ENCODE results near the gene CRELD1. TPM values are rescaled to one million over a fixed set of nuclear protein-coding genes. Genes with fewer than 3 reads are reported as not detected.

Gene CRELD1
- total RNA-seq, 4 donors from 2014 or later: 7.1 to 36.8 (median 18.9) TPM

DNA sequence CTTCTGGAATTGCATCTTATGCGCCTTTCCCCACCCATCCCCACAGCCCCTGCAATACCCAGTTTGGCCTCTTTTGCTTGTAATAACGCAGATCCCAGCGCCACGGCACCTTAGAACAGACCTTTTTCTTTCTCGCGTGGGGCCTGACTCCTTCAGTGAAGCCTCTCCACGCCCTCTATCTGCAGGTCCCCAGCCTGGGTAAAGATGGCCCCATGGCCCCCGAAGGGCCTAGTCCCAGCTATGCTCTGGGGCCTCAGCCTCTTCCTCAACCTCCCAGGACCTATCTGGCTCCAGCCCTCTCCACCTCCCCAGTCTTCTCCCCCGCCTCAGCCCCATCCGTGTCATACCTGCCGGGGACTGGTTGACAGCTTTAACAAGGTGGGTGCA lies 594 bp downstream of the CRELD1 start:
- DNase-seq: no peak
- intact Hi-C loops (cut with DNase I; ENCODE audit: low total_unique reads) (no loop called here), in situ Hi-C loops (cut with MboI; ENCODE audit: low pct_ligation_motif_present in 1 of 4, low pct_unique_long_range_greater_than_20kb in 1 of 4, low sequenced_read_pairs in 3 of 4) (no loop called here)
- Histone ChIP-seq H3K4me1 (peaks cover 11 to 35% (median 27%) of the 10 kb centered on the region in 4 donors), H3K9me3 (no peaks in the 10 kb centered on the region), H3K27me3 (no peaks in the 10 kb centered on the region), H3K27ac (peak overlapping the region; percentile 90 to 100 (median 96)), H3K4me3 (peak overlapping the region; percentile 64 to 94 (median 82)), H3K36me3 (no peaks in the 10 kb centered on the region)
- no peak for TF ChIP-seq POLR2AphosphoS5 (IDR thresholded peaks at IDR 0.05)
- TF ChIP-seq, protein P1, sequence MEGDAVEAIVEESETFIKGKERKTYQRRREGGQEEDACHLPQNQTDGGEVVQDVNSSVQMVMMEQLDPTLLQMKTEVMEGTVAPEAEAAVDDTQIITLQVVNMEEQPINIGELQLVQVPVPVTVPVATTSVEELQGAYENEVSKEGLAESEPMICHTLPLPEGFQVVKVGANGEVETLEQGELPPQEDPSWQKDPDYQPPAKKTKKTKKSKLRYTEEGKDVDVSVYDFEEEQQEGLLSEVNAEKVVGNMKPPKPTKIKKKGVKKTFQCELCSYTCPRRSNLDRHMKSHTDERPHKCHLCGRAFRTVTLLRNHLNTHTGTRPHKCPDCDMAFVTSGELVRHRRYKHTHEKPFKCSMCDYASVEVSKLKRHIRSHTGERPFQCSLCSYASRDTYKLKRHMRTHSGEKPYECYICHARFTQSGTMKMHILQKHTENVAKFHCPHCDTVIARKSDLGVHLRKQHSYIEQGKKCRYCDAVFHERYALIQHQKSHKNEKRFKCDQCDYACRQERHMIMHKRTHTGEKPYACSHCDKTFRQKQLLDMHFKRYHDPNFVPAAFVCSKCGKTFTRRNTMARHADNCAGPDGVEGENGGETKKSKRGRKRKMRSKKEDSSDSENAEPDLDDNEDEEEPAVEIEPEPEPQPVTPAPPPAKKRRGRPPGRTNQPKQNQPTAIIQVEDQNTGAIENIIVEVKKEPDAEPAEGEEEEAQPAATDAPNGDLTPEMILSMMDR (IDR thresholded peaks at IDR 0.05): peak in 2 of 5 experiments; percentile 28 to 37
- whole genome bisulfite sequencing, 2 donors (ENCODE audit: low coverage in 1 of 2): 0 to 4% methylated on average over 3 to 11 of the region's 11 CpGs

DNA sequence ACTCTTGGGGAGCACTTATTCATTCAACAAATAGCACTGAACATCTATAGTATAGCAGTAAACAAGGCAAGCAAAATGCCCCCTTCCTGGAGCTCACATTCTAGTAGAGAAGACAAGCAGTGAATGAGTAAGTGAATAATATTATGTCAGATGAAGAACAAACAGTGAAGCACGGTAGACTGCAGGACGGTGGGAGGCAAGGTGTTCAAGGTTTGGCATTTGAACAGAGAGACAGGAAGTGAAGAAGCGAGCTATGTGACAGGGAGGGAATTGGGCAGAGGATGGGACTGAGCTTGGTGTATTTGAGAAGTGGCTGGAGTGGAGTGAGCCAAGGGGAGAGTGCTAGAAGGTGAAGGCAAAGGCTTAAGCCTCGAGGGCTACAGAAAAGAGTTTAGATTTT lies 1.4 kb downstream of the CRELD1 start:
- intact Hi-C loops (cut with DNase I; ENCODE audit: low total_unique reads): no loop called here
- peak overlapping the region in 1 of 4 donors; percentile 94 for H3K4me3 ChIP-seq
- WGBS, 2 donors (ENCODE audit: low coverage in 1 of 2): 48 to 56% methylated on average over 3 to 4 of the region's 4 CpGs
- no peaks in the 10 kb centered on the region for H3K36me3 ChIP-seq
- H3K27ac ChIP-seq: no peak overlapping the region
- DNase-seq: no peak
- TF ChIP-seq POLR2A (IDR thresholded peaks at IDR 0.05) (no peak), EP300 (IDR thresholded peaks at IDR 0.05; ENCODE audit: low read depth) (no peak), POLR2AphosphoS5 (IDR thresholded peaks at IDR 0.05) (no peak)
- TF ChIP-seq, protein P1 (IDR thresholded peaks at IDR 0.05): no peak
- no peaks in the 10 kb centered on the region for H3K9me3 ChIP-seq
- H3K4me1 ChIP-seq: peaks cover 11 to 35% (median 27%) of the 10 kb centered on the region in 4 donors
- H3K27me3 ChIP-seq: no peaks in the 10 kb centered on the region
- in situ Hi-C loops (cut with MboI; ENCODE audit: low pct_ligation_motif_present in 1 of 4, low pct_unique_long_range_greater_than_20kb in 1 of 4, low sequenced_read_pairs in 3 of 4): no loop called here

DNA sequence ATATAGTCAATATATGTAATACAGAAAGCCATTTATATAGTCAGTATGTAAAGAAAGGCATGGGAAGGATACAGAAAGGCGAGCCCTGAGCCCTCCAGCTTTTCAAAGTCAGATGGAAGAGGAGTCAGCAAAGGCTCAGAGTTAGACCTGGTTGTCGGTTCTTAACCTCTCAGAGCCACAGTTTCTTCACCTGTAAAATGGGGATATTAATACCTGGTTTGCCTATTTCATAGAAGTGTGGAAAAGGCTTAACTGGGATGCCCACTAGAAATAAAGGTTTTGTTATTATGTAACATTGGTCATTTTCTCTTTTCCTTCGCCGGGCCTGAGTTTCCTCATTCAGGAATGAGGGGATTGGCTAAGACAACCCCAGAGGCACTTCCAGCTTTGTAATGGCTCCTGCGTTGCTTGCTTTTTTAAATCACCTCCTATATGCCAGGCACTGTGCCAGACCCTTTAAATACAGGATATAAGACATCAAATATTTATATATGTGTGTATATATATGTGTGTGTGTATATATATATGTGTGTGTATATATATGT lies 2.4 kb downstream of the CRELD1 start:
- no peaks in the 10 kb centered on the region for H3K36me3 ChIP-seq
- WGBS, 2 donors (ENCODE audit: low coverage in 1 of 2): 86 to 89% methylated on average over 1 to 5 of the region's 5 CpGs
- no peaks in the 10 kb centered on the region for H3K27me3 ChIP-seq
- no peak for DNase-seq
- in situ Hi-C loops (cut with MboI; ENCODE audit: low pct_ligation_motif_present in 1 of 4, low pct_unique_long_range_greater_than_20kb in 1 of 4, low sequenced_read_pairs in 3 of 4): no loop called here
- no peak overlapping the region for H3K4me3 ChIP-seq
- peaks cover 11 to 35% (median 27%) of the 10 kb centered on the region in 4 donors for H3K4me1 ChIP-seq
- H3K27ac ChIP-seq: no peak overlapping the region
- intact Hi-C loops (cut with DNase I; ENCODE audit: low total_unique reads): no loop called here
- no peaks in the 10 kb centered on the region for H3K9me3 ChIP-seq
- TF ChIP-seq POLR2A (IDR thresholded peaks at IDR 0.05) (no peak), EP300 (IDR thresholded peaks at IDR 0.05; ENCODE audit: low read depth) (no peak), POLR2AphosphoS5 (IDR thresholded peaks at IDR 0.05) (no peak)
- TF ChIP-seq, protein P1 (IDR thresholded peaks at IDR 0.05): no peak

DNA sequence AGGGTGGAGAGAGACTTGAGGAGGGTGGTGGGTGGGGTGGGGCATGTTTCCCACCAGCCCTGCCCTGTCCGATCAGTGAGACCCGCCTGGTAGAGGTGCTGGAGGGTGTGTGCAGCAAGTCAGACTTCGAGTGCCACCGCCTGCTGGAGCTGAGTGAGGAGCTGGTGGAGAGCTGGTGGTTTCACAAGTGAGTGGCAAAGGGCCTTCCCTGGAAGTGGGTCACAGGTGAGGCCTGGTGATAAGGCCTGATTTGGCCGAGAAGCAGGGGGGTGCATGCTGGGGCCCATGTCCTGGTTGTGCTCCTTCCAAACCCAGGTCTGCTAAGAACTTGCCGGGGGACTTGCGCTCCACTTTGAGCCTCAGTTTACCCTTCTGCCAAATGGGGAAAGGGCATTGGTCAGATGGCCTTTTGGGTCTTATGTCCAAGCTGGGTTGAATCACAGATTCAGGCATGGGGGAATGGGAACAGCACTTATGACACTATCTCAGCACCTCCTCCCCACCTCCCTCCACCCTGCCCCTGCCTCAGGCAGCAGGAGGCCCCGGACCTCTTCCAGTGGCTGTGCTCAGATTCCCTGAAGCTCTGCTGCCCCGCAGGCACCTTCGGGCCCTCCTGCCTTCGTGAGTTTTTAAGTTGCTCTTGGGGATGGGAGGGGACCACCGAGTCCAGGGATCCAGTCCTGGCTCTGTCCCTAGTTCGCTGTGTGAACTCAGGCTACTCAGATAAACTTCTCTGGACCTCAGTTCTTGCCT lies 4.0 kb downstream of the CRELD1 start:
- Histone ChIP-seq H3K36me3 (no peaks in the 10 kb centered on the region), H3K9me3 (no peaks in the 10 kb centered on the region), H3K4me1 (peaks cover 11 to 26% (median 20%) of the 10 kb centered on the region in 4 donors), H3K27ac (no peak overlapping the region), H3K27me3 (no peaks in the 10 kb centered on the region), H3K4me3 (no peak overlapping the region)
- WGBS, 2 donors (ENCODE audit: low coverage in 1 of 2): 94 to 100% methylated on average over 2 to 13 of the region's 13 CpGs
- no peak for DNase-seq
- intact Hi-C loops (cut with DNase I; ENCODE audit: low total_unique reads): no loop called here
- TF ChIP-seq POLR2A (IDR thresholded peaks at IDR 0.05) (no peak), EP300 (IDR thresholded peaks at IDR 0.05; ENCODE audit: low read depth) (no peak), POLR2AphosphoS5 (IDR thresholded peaks at IDR 0.05) (no peak)
- TF ChIP-seq, protein P1 (IDR thresholded peaks at IDR 0.05): no peak
- in situ Hi-C loops (cut with MboI; ENCODE audit: low pct_ligation_motif_present in 1 of 4, low pct_unique_long_range_greater_than_20kb in 1 of 4, low sequenced_read_pairs in 3 of 4): no loop called here

All from transverse colon (tissue), 4 donors.